ENCODE results near the gene CPSF7. TPM values are rescaled to one million over a fixed set of nuclear protein-coding genes. Genes with fewer than 3 reads are reported as not detected.

The CPSF7 gene
- total and polyA plus RNA-seq, 10 of the 15 experiments (the other 5 are each of a cell fraction or from before 2014, with no cell fraction given), result 14.9 to 93.1 (median 60.9) TPM

DNA sequence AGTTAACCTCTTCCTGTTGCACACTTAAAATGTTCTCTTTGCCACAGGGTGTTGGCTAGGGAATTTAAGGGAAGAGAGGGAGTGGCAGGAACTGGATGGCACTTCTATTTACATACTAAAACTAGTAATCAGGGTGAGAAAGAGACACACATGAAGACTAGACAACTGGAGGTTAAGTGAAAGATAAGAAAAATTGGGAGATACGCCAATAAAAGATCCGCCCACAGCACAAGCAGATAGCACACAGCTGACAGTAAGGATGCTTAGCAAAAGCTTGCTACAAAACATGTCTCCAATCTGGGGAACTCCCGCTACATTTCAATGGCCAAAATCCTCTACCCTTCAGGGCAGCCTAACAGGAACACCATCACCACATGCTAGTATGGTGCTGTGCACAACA, 12.8 kb downstream of the CPSF7 start:
- ChIA-PET POLR2A (interaction anchor here (1.6 kb wide), 1 partner anchor 12 kb away, joined by 4 read pairs; the partner anchor contains the start of genes CPSF7 and SDHAF2), CTCF (interaction anchor here (1.3 to 1.6 kb wide), 2 partner anchors 18 to 81 kb away, joined by 3 to 9 read pairs; no protein-coding TSS in a partner anchor), RAD21 (ENCODE audit: unreplicated experiment) (no interaction called here), SMC1A (ENCODE audit: uncharacterized antibody, unreplicated experiment) (interaction anchor here (1.1 to 1.4 kb wide), 2 partner anchors 10 to 12 kb away, joined by 3 to 5 read pairs; no protein-coding TSS in a partner anchor)
- in situ Hi-C loops (cut with MboI) (no loop called here), intact Hi-C loops (cut with micrococcal nuclease; ENCODE audit: unreplicated experiment) (no loop called here)
- ATAC-seq (no peak), FAIRE-seq (no peak), DNase-seq (ENCODE audit: low read depth, low spot score) (no peak)
- Histone ChIP-seq H3K9me3 (replicated peaks; ENCODE audit: control insufficient read depth, insufficient read depth, low read length) (no peaks in the 10 kb centered on the region), H3K9ac (ENCODE audit: control insufficient read depth, insufficient read depth, low read length) (no peak overlapping the region), H2AFZ (ENCODE audit: control insufficient read depth, low read depth, low read length) (no peak overlapping the region), H3K27me3 (replicated peaks in 1 of 2; ENCODE audit: control insufficient read depth in 2 of 2, insufficient read depth in 2 of 2, low read length in 1 of 2) (no peaks in the 10 kb centered on the region), H4K20me1 (ENCODE audit: control insufficient read depth, insufficient read depth) (no peaks in the 10 kb centered on the region), H3K79me2 (ENCODE audit: control insufficient read depth, insufficient read depth, low read length) (no peaks in the 10 kb centered on the region; the same call in 1 of the 2 replicates), H3K27ac (ENCODE audit: control insufficient read depth, insufficient read depth) (no peak overlapping the region), H3K4me1 (ENCODE audit: control insufficient read depth, insufficient read depth, low read length) (no peaks in the 10 kb centered on the region), H3K4me2 (ENCODE audit: control insufficient read depth, insufficient read depth) (no peak overlapping the region), H3K36me3 (ENCODE audit: control insufficient read depth in 2 of 2, insufficient read depth in 2 of 2, low read length in 1 of 2) (peaks cover 18 to 65% of the 10 kb centered on the region in 2 experiments), H3K4me3 (no peak overlapping the region)
- no TSS peak for BruUV-seq (replicated peaks)
- WGBS (ENCODE audit: insufficient coverage, insufficient replicate concordance, low lambda C conversion rate, missing lambda C conversion rate), result 98% methylated on average over 3 of the region's 3 CpGs
- no peak for TF ChIP-seq ZNF592 (IDR thresholded peaks at IDR 0.05)
- TF ChIP-seq RELA (IDR thresholded peaks at IDR 0.05; ENCODE audit: borderline replicate concordance, partially characterized antibody), result no peak
- no peak for TF ChIP-seq STAT1 (conservative IDR thresholded peaks at IDR 0.05)
- no peak for TF ChIP-seq ZNF207 (IDR thresholded peaks at IDR 0.05; ENCODE audit: borderline replicate concordance)
- no peak for TF ChIP-seq PAX8 (IDR thresholded peaks at IDR 0.05)
- TF ChIP-seq SUPT20H (IDR thresholded peaks at IDR 0.05; ENCODE audit: borderline replicate concordance, control insufficient read depth, low read depth, low read length), result no peak
- TF ChIP-seq FOS (IDR thresholded peaks at IDR 0.05; ENCODE audit: borderline replicate concordance, extremely low read depth, insufficient read length), result no peak
- TF ChIP-seq EED (IDR thresholded peaks at IDR 0.05; ENCODE audit: low read depth), result no peak
- TF ChIP-seq EZH2 (IDR thresholded peaks at IDR 0.05; ENCODE audit: borderline replicate concordance, control insufficient read depth, low read depth, low read length), result no peak
- TF ChIP-seq IKZF1 (conservative IDR thresholded peaks at IDR 0.05), result no peak
- no peak for TF ChIP-seq ZBED1 (IDR thresholded peaks at IDR 0.05; ENCODE audit: borderline replicate concordance)
- no peak for TF ChIP-seq NFYB (IDR thresholded peaks at IDR 0.05; ENCODE audit: insufficient read depth, low read depth, low read length)
- TF ChIP-seq IRF3 (IDR thresholded peaks at IDR 0.05), result no peak
- no peak for TF ChIP-seq PRDM15 (CRISPR knock-in tag; IDR thresholded peaks at IDR 0.05)
